BLaER1 (cell line): Measurements from ENCODE around the gene SNX7.

Experiments used
- H3K27ac ChIP-seq: shearing (Covaris generic); formaldehyde crosslinking; 2 replicates; pipeline ENCODE4 v1.8.1; 2022
- H3K27me3 ChIP-seq: shearing (Covaris generic); formaldehyde crosslinking; 2 replicates; pipeline ENCODE4 v1.8.1; 2022
- H3K36me3 ChIP-seq: shearing (Covaris generic); formaldehyde crosslinking; 2 replicates; pipeline ENCODE4 v1.8.1; 2022
- H3K4me1 ChIP-seq: shearing (Covaris generic); formaldehyde crosslinking; 2 replicates; pipeline ENCODE4 v1.8.1; 2022
- H3K4me2 ChIP-seq: shearing (Covaris generic); formaldehyde crosslinking; 2 replicates; pipeline ENCODE4 v1.8.1; 2022
- H3K4me3 ChIP-seq: shearing (Covaris generic); formaldehyde crosslinking; 2 replicates; pipeline ENCODE4 v1.8.1; 2022
- H3K9ac ChIP-seq: shearing (Covaris generic); formaldehyde crosslinking; 2 replicates; pipeline ENCODE4 v1.8.1; 2022
- H3K9me3 ChIP-seq: shearing (Covaris generic); formaldehyde crosslinking; 2 replicates; pipeline ENCODE4 v1.8.1; 2022
- H4K20me1 ChIP-seq: shearing (Covaris generic); formaldehyde crosslinking; 2 replicates; pipeline ENCODE4 v1.8.1; 2022
- Cebpa-rat ChIP-seq: shearing (Covaris generic); IDR thresholded peaks from 2 replicates; pipeline ENCODE4 v1.8.1; 2022

Gene SNX7

GRCh38 chr1:98763488-98764150 lies 102.1 kb downstream of the SNX7 start:
- Histone ChIP-seq H3K27ac (no peak overlapping the region), H3K36me3 (no peaks in the 10 kb centered on the region), H3K9ac (no peak overlapping the region), H3K27me3 (no peaks in the 10 kb centered on the region), H3K9me3 (no peaks in the 10 kb centered on the region), H4K20me1 (no peaks in the 10 kb centered on the region), H3K4me1 (no peaks in the 10 kb centered on the region), H3K4me2 (no peak overlapping the region), H3K4me3 (no peak overlapping the region)
- no peak for TF ChIP-seq Cebpa-rat

DNA sequence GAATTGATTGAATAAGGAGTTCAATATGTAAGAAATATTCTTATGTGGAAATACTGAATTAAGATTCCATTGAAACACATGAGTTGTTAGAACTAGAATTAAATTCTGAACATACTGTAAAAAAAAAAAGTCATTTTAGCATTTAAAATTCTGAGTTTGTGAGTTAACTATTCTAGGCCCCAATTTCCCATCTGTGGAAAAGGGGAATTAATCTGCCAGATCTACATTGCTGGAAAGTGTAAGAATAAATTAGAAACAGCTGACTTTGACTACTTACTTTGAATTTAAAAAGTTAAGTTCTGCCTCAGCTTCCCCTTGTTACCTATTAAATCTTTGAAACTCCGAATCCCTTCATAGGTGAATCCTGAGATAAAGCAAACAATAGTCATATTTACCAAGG lies 103.0 kb downstream of the SNX7 start:
- TF ChIP-seq Cebpa-rat = no peak
- no peaks in the 10 kb centered on the region for H3K4me1 ChIP-seq
- H3K36me3 ChIP-seq = no peaks in the 10 kb centered on the region
- no peaks in the 10 kb centered on the region for H3K9me3 ChIP-seq
- no peak overlapping the region for H3K27ac ChIP-seq
- no peak overlapping the region for H3K4me3 ChIP-seq
- no peak overlapping the region for H3K4me2 ChIP-seq
- no peaks in the 10 kb centered on the region for H4K20me1 ChIP-seq
- H3K27me3 ChIP-seq = no peaks in the 10 kb centered on the region
- no peak overlapping the region for H3K9ac ChIP-seq

- Histone ChIP-seq H3K27ac (no peak overlapping the region), H3K36me3 (no peaks in the 10 kb centered on the region), H3K9me3 (no peaks in the 10 kb centered on the region), H3K4me1 (no peaks in the 10 kb centered on the region), H3K27me3 (no peaks in the 10 kb centered on the region), H3K4me2 (no peak overlapping the region), H4K20me1 (no peaks in the 10 kb centered on the region), H3K9ac (no peak overlapping the region), H3K4me3 (no peak overlapping the region)
- no peak for TF ChIP-seq Cebpa-rat
Observed at GRCh38 chr1:98766255-98766654, 104.7 kb downstream of the SNX7 start.

DNA sequence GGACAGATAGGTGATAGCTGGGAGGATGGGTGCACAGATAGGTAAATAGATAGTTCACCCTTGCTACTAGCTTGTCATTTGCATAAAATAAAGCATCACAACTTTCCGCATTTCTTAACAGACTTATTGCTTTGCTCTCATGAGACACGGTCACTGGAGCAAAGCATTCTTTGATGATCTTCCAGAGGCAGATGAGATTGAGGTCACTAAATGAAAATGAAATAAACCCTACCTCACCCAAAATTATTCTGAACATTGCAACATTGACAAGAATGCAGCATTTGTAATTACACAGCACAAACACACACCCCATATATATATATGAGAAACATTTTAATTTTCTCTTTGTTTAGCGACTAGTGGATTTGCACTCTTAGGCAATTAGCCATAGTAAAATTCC lies 107.6 kb downstream of the SNX7 start:
- TF ChIP-seq Cebpa-rat = no peak
- Histone ChIP-seq H3K9me3 (no peaks in the 10 kb centered on the region), H3K4me2 (no peak overlapping the region)

GRCh38 chr1:98781906-98782305 lies 120.4 kb downstream of the SNX7 start:
- Histone ChIP-seq H3K9ac (no peak overlapping the region), H3K36me3 (no peaks in the 10 kb centered on the region), H3K9me3 (peaks cover 33% of the 10 kb centered on the region), H3K27ac (no peak overlapping the region), H3K4me2 (no peak overlapping the region), H3K27me3 (no peaks in the 10 kb centered on the region), H3K4me3 (no peak overlapping the region), H4K20me1 (no peaks in the 10 kb centered on the region), H3K4me1 (no peaks in the 10 kb centered on the region)
- TF ChIP-seq Cebpa-rat = no peak

More for the DNA sequence above, 107.6 kb downstream of the SNX7 start:
- no peaks in the 10 kb centered on the region for H3K4me1 ChIP-seq
- H3K4me3 ChIP-seq = no peak overlapping the region
- H3K36me3 ChIP-seq = no peaks in the 10 kb centered on the region
- H3K9ac ChIP-seq = no peak overlapping the region
- no peak overlapping the region for H3K27ac ChIP-seq
- H3K27me3 ChIP-seq = no peaks in the 10 kb centered on the region
- no peaks in the 10 kb centered on the region for H4K20me1 ChIP-seq

- Histone ChIP-seq H4K20me1 (no peaks in the 10 kb centered on the region), H3K27ac (no peak overlapping the region), H3K4me2 (no peak overlapping the region), H3K4me1 (no peaks in the 10 kb centered on the region), H3K9me3 (peaks cover 33% of the 10 kb centered on the region), H3K9ac (no peak overlapping the region), H3K4me3 (no peak overlapping the region), H3K36me3 (no peaks in the 10 kb centered on the region), H3K27me3 (no peaks in the 10 kb centered on the region)
- TF ChIP-seq Cebpa-rat = no peak
Observed at GRCh38 chr1:98783821-98784220, 122.3 kb downstream of the SNX7 start.

- H4K20me1 ChIP-seq = no peaks in the 10 kb centered on the region
- H3K4me3 ChIP-seq = no peak overlapping the region
- no peaks in the 10 kb centered on the region for H3K4me1 ChIP-seq
- no peak overlapping the region for H3K27ac ChIP-seq
- H3K9me3 ChIP-seq = peaks cover 2% of the 10 kb centered on the region; the same call in 1 of the 2 replicates
- H3K36me3 ChIP-seq = no peaks in the 10 kb centered on the region
- H3K27me3 ChIP-seq = no peaks in the 10 kb centered on the region
- H3K4me2 ChIP-seq = no peak overlapping the region
- H3K9ac ChIP-seq = no peak overlapping the region
- TF ChIP-seq Cebpa-rat = no peak
Observed at GRCh38 chr1:98791498-98791897, 130.0 kb downstream of the SNX7 start.

DNA sequence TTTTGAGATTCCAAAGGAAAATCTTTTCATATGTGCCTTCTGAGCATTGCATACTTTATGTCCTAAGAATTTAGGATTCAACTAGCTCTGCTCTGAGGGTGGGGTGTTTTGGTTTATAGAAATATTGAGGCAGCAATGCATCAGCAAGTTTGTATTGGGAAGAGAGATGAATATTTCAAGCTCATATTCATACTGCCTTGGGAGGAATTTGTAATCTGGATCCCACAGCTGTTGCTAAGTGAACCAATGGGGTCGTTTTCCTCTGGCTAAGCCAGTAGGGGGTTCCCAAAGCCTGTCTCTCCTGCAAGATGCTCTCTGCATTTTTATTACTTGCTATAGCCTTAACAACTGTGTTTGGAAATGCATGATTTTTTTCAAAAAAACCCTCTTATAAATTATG lies 130.6 kb downstream of the SNX7 start:
- Histone ChIP-seq H3K4me2 (no peak overlapping the region), H4K20me1 (no peaks in the 10 kb centered on the region), H3K27me3 (no peaks in the 10 kb centered on the region), H3K4me3 (no peak overlapping the region), H3K9ac (no peak overlapping the region), H3K9me3 (no peaks in the 10 kb centered on the region), H3K27ac (no peak overlapping the region), H3K4me1 (peaks cover under 1% of the 10 kb centered on the region; the same call in 1 of the 2 replicates), H3K36me3 (no peaks in the 10 kb centered on the region)
- TF ChIP-seq Cebpa-rat = no peak

GRCh38 chr1:98793136-98793535 lies 131.6 kb downstream of the SNX7 start:
- H3K36me3 ChIP-seq = no peaks in the 10 kb centered on the region
- H3K9ac ChIP-seq = no peak overlapping the region
- H3K4me1 ChIP-seq = peaks cover 7% of the 10 kb centered on the region; the same call in 1 of the 2 replicates
- no peaks in the 10 kb centered on the region for H4K20me1 ChIP-seq
- no peak for TF ChIP-seq Cebpa-rat
- H3K27me3 ChIP-seq = no peaks in the 10 kb centered on the region
- no peak overlapping the region for H3K27ac ChIP-seq
- H3K4me2 ChIP-seq = no peak overlapping the region
- no peak overlapping the region for H3K4me3 ChIP-seq
- no peaks in the 10 kb centered on the region for H3K9me3 ChIP-seq

GRCh38 chr1:98794196-98794886 lies 132.8 kb downstream of the SNX7 start:
- no peaks in the 10 kb centered on the region for H4K20me1 ChIP-seq
- H3K4me1 ChIP-seq = peaks cover 7% of the 10 kb centered on the region; the same call in 1 of the 2 replicates
- H3K27ac ChIP-seq = no peak overlapping the region
- no peak overlapping the region for H3K4me3 ChIP-seq
- no peaks in the 10 kb centered on the region for H3K27me3 ChIP-seq
- no peak overlapping the region for H3K9ac ChIP-seq
- TF ChIP-seq Cebpa-rat = no peak
- H3K36me3 ChIP-seq = no peaks in the 10 kb centered on the region
- H3K9me3 ChIP-seq = no peaks in the 10 kb centered on the region
- H3K4me2 ChIP-seq = no peak overlapping the region
